ENCODE results near the gene GTF2IRD1.

GRCh38 chr7:74483402-74484336 is 30.0 kb downstream of the GTF2IRD1 start:
- TF ChIP-seq CTCF (IDR thresholded peaks at IDR 0.05 in 4 of 5, conservative IDR thresholded peaks at IDR 0.05 in 1 of 5) (no peak), POLR2A (IDR thresholded peaks at IDR 0.05) (no peak)

Measured in gastrocnemius medialis (tissue), 4 donors.